HepG2 (cell line): ENCODE data around the gene TRPC4AP. TPM values are rescaled to one million over a fixed set of nuclear protein-coding genes. Genes with fewer than 3 reads are reported as not detected.

Experiments
- ETV6 ChIP-seq: sonication (generic); formaldehyde crosslinking; conservative IDR thresholded peaks from 2 replicates; pipeline ENCODE4 v1.4.0; 2020; ENCODE audit warnings: missing genetic modification reagents
- GTF2F1 ChIP-seq: fragments of 150-350 bp; IDR thresholded peaks from 2 replicates; pipeline ENCODE4 v1.6.1; 2014; ENCODE audit warnings: low read length
- HHEX ChIP-seq: IDR thresholded peaks from 2 replicates; pipeline ENCODE4 v1.6.1; 2016; ENCODE audit warnings: control low read depth
- HNF4G ChIP-seq, 2 experiments: sonication (generic) in 1 of 2; formaldehyde crosslinking in 1 of 2; IDR thresholded peaks; 2 replicates each; pipeline versions ENCODE4 v1.4.0 to v1.6.1; 2011 to 2020; ENCODE audit warnings: borderline replicate concordance in 2 of 2, low read depth in 2 of 2, mild to moderate bottlenecking in 2 of 2, low read length in 1 of 2, missing genetic modification reagents in 1 of 2, moderate library complexity in 1 of 2
- HNRNPL ChIP-seq: fragments of 200-400 bp; formaldehyde crosslinking; IDR thresholded peaks from 2 replicates; pipeline ENCODE4 v1.6.1; 2017; ENCODE audit warnings: mild to moderate bottlenecking, low read depth, low read length
- HOXA3 ChIP-seq: sonication (generic); formaldehyde crosslinking; IDR thresholded peaks from 2 replicates; pipeline ENCODE4 v1.5.0; 2020; ENCODE audit warnings: missing genetic modification reagents
- ISL2 ChIP-seq: sonication (generic); formaldehyde crosslinking; IDR thresholded peaks from 2 replicates; pipeline ENCODE4 v1.5.0; 2020; ENCODE audit warnings: missing genetic modification reagents
- KAT7 ChIP-seq: IDR thresholded peaks from 2 replicates; pipeline ENCODE4 v1.6.1; 2018; ENCODE audit warnings: borderline replicate concordance, missing compliant biosample characterization
- NAIF1 ChIP-seq: sonication (generic); formaldehyde crosslinking; IDR thresholded peaks from 2 replicates; pipeline ENCODE4 v1.5.0; 2020; ENCODE audit warnings: mild to moderate bottlenecking, missing genetic modification reagents, borderline replicate concordance
- NFE2L2 ChIP-seq: fragments of 150-350 bp; IDR thresholded peaks from 2 replicates; pipeline ENCODE4 v1.6.1; 2014; ENCODE audit warnings: low read length
- RCOR2 ChIP-seq: IDR thresholded peaks from 2 replicates; pipeline ENCODE4 v1.6.1; 2016; ENCODE audit warnings: missing biosample characterization, missing genetic modification reagents
- REPIN1 ChIP-seq: sonication (generic); formaldehyde crosslinking; IDR thresholded peaks from 2 replicates; pipeline ENCODE4 v1.8.0; 2022; ENCODE audit warnings: missing genetic modification reagents, low read depth, mild to moderate bottlenecking, borderline replicate concordance
- SRY ChIP-seq: sonication (generic); formaldehyde crosslinking; IDR thresholded peaks from 2 replicates; pipeline ENCODE4 v1.8.0; 2022; ENCODE audit warnings: mild to moderate bottlenecking, missing genetic modification reagents
- SYNCRIP ChIP-seq: fragments of 200-400 bp; formaldehyde crosslinking; IDR thresholded peaks from 2 replicates; pipeline ENCODE4 v1.6.1; 2018; ENCODE audit warnings: mild to moderate bottlenecking, low read depth, low read length; ENCODE audit not compliant: insufficient read depth
- ZBTB46 ChIP-seq: sonication (generic); formaldehyde crosslinking; IDR thresholded peaks from 2 replicates; pipeline ENCODE4 v1.4.0; 2020; ENCODE audit warnings: mild to moderate bottlenecking, missing genetic modification reagents, borderline replicate concordance
- ZBTB49 ChIP-seq: sonication (generic); formaldehyde crosslinking; IDR thresholded peaks from 2 replicates; pipeline ENCODE4 v1.4.0; 2020; ENCODE audit warnings: missing genetic modification reagents, borderline replicate concordance
- ZNF280B ChIP-seq: sonication (generic); formaldehyde crosslinking; IDR thresholded peaks from 2 replicates; pipeline ENCODE4 v1.5.0; 2020; ENCODE audit warnings: missing genetic modification reagents, mild to moderate bottlenecking, borderline replicate concordance
- ZNF354B ChIP-seq: sonication (generic); formaldehyde crosslinking; IDR thresholded peaks from 2 replicates; pipeline ENCODE4 v1.8.0; 2022; ENCODE audit warnings: mild to moderate bottlenecking, missing genetic modification reagents
- ZNF512 ChIP-seq: sonication (generic); formaldehyde crosslinking; IDR thresholded peaks from 2 replicates; pipeline ENCODE4 v1.4.0; 2020; ENCODE audit warnings: mild to moderate bottlenecking, missing genetic modification reagents
- ZNF816 ChIP-seq: sonication (generic); formaldehyde crosslinking; IDR thresholded peaks from 2 replicates; pipeline ENCODE4 v1.8.0; 2022; ENCODE audit warnings: missing genetic modification reagents, mild to moderate bottlenecking, borderline replicate concordance
- ZNF891 ChIP-seq: sonication (generic); formaldehyde crosslinking; IDR thresholded peaks from 2 replicates; pipeline ENCODE4 v1.5.0; 2020; ENCODE audit warnings: mild to moderate bottlenecking, missing genetic modification reagents
- polyA plus RNA-seq, 8 experiments: library from polyadenylated mRNA; depleted of rRNA in 3 of 8; stranded (reverse) in 7 of 8; unstranded in 1 of 8; fragments of >200 nt; fragmentation: Illumina TruSeq in 4 of 8; extraction: Trizol in 4 of 8; gene quantifications; 2 replicates each; pipeline versions ENCODE4 v1.2.1 to v1.2.3, GENCODE V29; 2011 to 2016; ENCODE audit warnings: low read depth in 4 of 8, missing spikeins in 1 of 8, mixed read lengths in 1 of 8; ENCODE audit not compliant: insufficient read depth in 1 of 8
- total RNA-seq, 5 experiments: library from RNA; depleted of rRNA; stranded (reverse); fragments of >200 nt; fragmentation: Illumina TruSeq; extraction: Trizol; gene quantifications; 2 replicates each; pipeline ENCODE4 v1.2.3, GENCODE V29; 2016; ENCODE audit warnings: low read depth in 1 of 5
- TF ChIP-seq, protein P1 (sequence below): IDR thresholded peaks from 2 replicates; pipeline ENCODE4 v1.6.1; 2016

Gene TRPC4AP
- total and polyA plus RNA-seq, 2 of the 13 experiments (the other 11 are each of a cell fraction or from before 2014, with no cell fraction given) = 136 to 137 TPM

GRCh38 chr20:34994509-34995131, 98.0 kb downstream of the TRPC4AP start (continued):
- TF ChIP-seq ZBTB49 (CRISPR knock-in tag) = no peak
- peak; percentile 83 for TF ChIP-seq HNRNPL
- no peak for TF ChIP-seq ETV6 (CRISPR knock-in tag)
- no peak for TF ChIP-seq GTF2F1
- TF ChIP-seq REPIN1 (CRISPR knock-in tag) = peak; percentile 85
- TF ChIP-seq HOXA3 = peak; percentile 46; the same call in 1 of the 2 replicates
- TF ChIP-seq ZNF512 (CRISPR knock-in tag) = no peak
- no peak for TF ChIP-seq NAIF1 (CRISPR knock-in tag)
- TF ChIP-seq ZNF354B (CRISPR knock-in tag) = no peak
- no peak for TF ChIP-seq NFE2L2
- TF ChIP-seq ISL2 (CRISPR knock-in tag) = no peak
- TF ChIP-seq ZNF280B (CRISPR knock-in tag) = no peak; the same call in 1 of the 2 replicates
- TF ChIP-seq ZNF891 = no peak
- TF ChIP-seq SRY (CRISPR knock-in tag) = no peak
- TF ChIP-seq, protein P1, sequence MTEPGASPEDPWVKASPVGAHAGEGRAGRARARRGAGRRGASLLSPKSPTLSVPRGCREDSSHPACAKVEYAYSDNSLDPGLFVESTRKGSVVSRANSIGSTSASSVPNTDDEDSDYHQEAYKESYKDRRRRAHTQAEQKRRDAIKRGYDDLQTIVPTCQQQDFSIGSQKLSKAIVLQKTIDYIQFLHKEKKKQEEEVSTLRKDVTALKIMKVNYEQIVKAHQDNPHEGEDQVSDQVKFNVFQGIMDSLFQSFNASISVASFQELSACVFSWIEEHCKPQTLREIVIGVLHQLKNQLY = peak; percentile 70; the same call in 1 of the 2 replicates
- TF ChIP-seq HHEX (CRISPR knock-in tag) = no peak
- TF ChIP-seq RCOR2 (CRISPR knock-in tag) = no peak
- no peak for TF ChIP-seq KAT7 (CRISPR knock-in tag)
- TF ChIP-seq ZNF816 (CRISPR knock-in tag) = no peak
- no peak for TF ChIP-seq ZBTB46
- TF ChIP-seq HNF4G (IDR thresholded peaks at IDR 0.05; ENCODE audit: borderline replicate concordance, low read depth, low read length) = peak; percentile 90
- peak; percentile 75; the same call in 1 of the 2 replicates for TF ChIP-seq HNF4G (CRISPR knock-in tag; IDR thresholded peaks at IDR 0.05; ENCODE audit: borderline replicate concordance, low read depth)
- no peak for TF ChIP-seq SYNCRIP
